ENCODE measurements around the gene COG1. TPM values are rescaled to one million over a fixed set of nuclear protein-coding genes. Genes with fewer than 3 reads are reported as not detected.

The COG1 gene
- total and polyA plus RNA-seq, 2 of the 8 experiments (the other 6 are each of a cell fraction or from before 2014, with no cell fraction given), result 11.0 to 19.5 TPM

GRCh38 chr17:73191443-73192205 is 1.2 kb upstream of the COG1 start (continued):
- TF ChIP-seq MAX (IDR thresholded peaks at IDR 0.05) (peak; percentile 43; the same call in 1 of the 2 replicates), JUN (IDR thresholded peaks at IDR 0.05; ENCODE audit: low read depth, low read length) (no peak), CEBPB (IDR thresholded peaks at IDR 0.05; ENCODE audit: low read depth, low read length) (peak; percentile 11; the same call in 1 of the 2 replicates), TCF12 (IDR thresholded peaks at IDR 0.05; ENCODE audit: low read depth, low read length) (no peak)
